CD4-positive, alpha-beta memory T cell (primary cell): ENCODE data around the gene EDC4. TPM values are rescaled to one million over a fixed set of nuclear protein-coding genes. Genes with fewer than 3 reads are reported as not detected.

Experiments
- CTCF ChIA-PET: fragments of 350-600 bp; sonication (Branson Sonifier 250); formaldehyde crosslinking; loops from one replicate; lab custom pipeline; 2021; ENCODE audit warnings: inconsistent platforms; ENCODE audit not compliant: partially characterized antibody; lab: Charles Lee
- POLR2A ChIA-PET: fragments of 350-600 bp; sonication (Branson Sonifier 250); formaldehyde crosslinking; loops from one replicate; lab custom pipeline; 2021; ENCODE audit not compliant: partially characterized antibody; lab: Charles Lee
- DNase-seq, 5 donors: peaks; one replicate each; pipeline versions ENCODE4 v3.0.0 to v3.0.0-alpha.2; 2020 to 2022; ENCODE audit warnings: mixed read lengths in 1 of 5
- H3K27ac ChIP-seq: one replicate; pipeline ENCODE4 v1.7.0; 2013; ENCODE audit warnings: low read depth, low read length
- H3K27me3 ChIP-seq: 2 replicates; pipeline ENCODE4 v1.7.0; 2013; ENCODE audit warnings: mild to moderate bottlenecking, low read length, moderate library complexity; ENCODE audit not compliant: insufficient read depth
- H3K36me3 ChIP-seq: 2 replicates; pipeline ENCODE4 v1.7.0; 2013; ENCODE audit warnings: mild to moderate bottlenecking, low read length, moderate library complexity; ENCODE audit not compliant: insufficient read depth
- H3K4me1 ChIP-seq: 2 replicates; pipeline ENCODE4 v1.7.0; 2013; ENCODE audit warnings: mild to moderate bottlenecking, low read length, moderate library complexity; ENCODE audit not compliant: insufficient read depth
- H3K4me3 ChIP-seq, 2 donors: one replicate each; pipeline ENCODE4 v1.7.0; 2013; ENCODE audit warnings: low read length in 2 of 2, mild to moderate bottlenecking in 1 of 2
- H3K9me3 ChIP-seq, 2 donors: one replicate each; pipeline ENCODE4 v1.7.0; 2013; ENCODE audit warnings: low read length in 2 of 2, control low read depth in 1 of 2; ENCODE audit not compliant: control insufficient read depth in 1 of 2
- H3K27ac Mint-ChIP-seq, 7 donors: one replicate each; pipeline ENCODE4 v1.8.0; 2020 to 2021; ENCODE audit warnings: mixed read lengths in 7 of 7, mild to moderate bottlenecking in 6 of 7, inconsistent platforms in 3 of 7, moderate library complexity in 3 of 7
- H3K27me3 Mint-ChIP-seq, 2 donors: one replicate each; pipeline ENCODE4 v1.8.0; 2020 to 2021; ENCODE audit warnings: mixed read lengths in 2 of 2
- H3K36me3 Mint-ChIP-seq, 2 donors: one replicate each; pipeline ENCODE4 v1.8.0; 2020 to 2021; ENCODE audit warnings: mixed read lengths in 2 of 2, inconsistent platforms in 1 of 2, mild to moderate bottlenecking in 1 of 2
- H3K4me1 Mint-ChIP-seq, 4 donors: one replicate each; pipeline ENCODE4 v1.8.0; 2020 to 2021; ENCODE audit warnings: mixed read lengths in 4 of 4, mild to moderate bottlenecking in 1 of 4
- H3K4me3 Mint-ChIP-seq, 8 donors: one replicate each; pipeline ENCODE4 v1.8.0; 2020 to 2021; ENCODE audit warnings: mixed read lengths in 8 of 8, mild to moderate bottlenecking in 7 of 8, moderate library complexity in 6 of 8, inconsistent platforms in 3 of 8
- H3K9me3 Mint-ChIP-seq, 8 donors: one replicate each; pipeline ENCODE4 v1.8.0; 2020 to 2021; ENCODE audit warnings: mixed read lengths in 8 of 8, mild to moderate bottlenecking in 5 of 8, inconsistent platforms in 3 of 8, moderate library complexity in 1 of 8
- intact Hi-C: fragments of 100-400 bp; cut with micrococcal nuclease; formaldehyde crosslinking; loops from one replicate; pipeline ENCODE4 v1.15.1; 2023
- polyA plus RNA-seq, 2 donors: library from polyadenylated mRNA; unstranded; fragments of 300-500 nt; fragmentation: Illumina TruSeq; gene quantifications; one replicate each; pipeline ENCODE4 v1.2.3, GENCODE V29; 2021
- total RNA-seq, 2 experiments: library from RNA; stranded (reverse); gene quantifications; one replicate each; pipeline ENCODE4 v1.2.3, GENCODE V29; 2021

EDC4 gene
- total and polyA plus RNA-seq, 4 experiments from 2014 or later, result 18.5 to 144 (median 89.4) TPM

DNA sequence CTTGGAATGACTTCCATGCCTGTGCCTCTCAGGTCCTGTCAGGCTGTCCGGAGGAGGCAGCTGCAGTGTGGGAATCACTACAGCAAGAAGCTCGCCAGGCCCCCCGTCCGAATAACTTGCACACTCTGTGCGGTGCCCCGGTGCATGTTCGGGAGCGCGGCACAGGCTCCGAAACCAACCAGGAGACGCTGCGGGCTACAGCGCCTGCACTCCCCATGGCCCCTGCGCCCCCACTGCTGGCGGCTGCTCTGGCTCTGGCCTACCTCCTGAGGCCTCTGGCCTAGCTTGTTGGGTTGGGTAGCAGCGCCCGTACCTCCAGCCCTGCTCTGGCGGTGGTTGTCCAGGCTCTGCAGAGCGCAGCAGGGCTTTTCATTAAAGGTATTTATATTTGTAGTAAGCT is 13.1 kb downstream of the EDC4 start:
- H3K9me3 ChIP-seq, result no peaks in the 10 kb centered on the region
- H3K9me3 Mint-ChIP-seq, result peaks cover 0 to 2% (median 0%) of the 10 kb centered on the region in 8 donors
- H3K36me3 ChIP-seq, result peaks cover 37% of the 10 kb centered on the region
- peaks cover 22 to 39% of the 10 kb centered on the region in 2 donors for H3K36me3 Mint-ChIP-seq
- H3K4me1 Mint-ChIP-seq, result peaks cover 0 to 1% (median 0%) of the 10 kb centered on the region in 4 donors
- no peak overlapping the region for H3K4me3 ChIP-seq
- H3K4me3 Mint-ChIP-seq, result no peak overlapping the region
- CTCF ChIA-PET, result interaction anchor here (0.7 to 5.4 kb wide), 6 partner anchors 11 to 365 kb away, joined by 3 to 61 read pairs (median 6); partner anchors contain the start of gene EDC4
- intact Hi-C loops, result no loop called here
- no peak overlapping the region for H3K27ac Mint-ChIP-seq
- H3K27ac ChIP-seq, result no peak overlapping the region
- H3K27me3 ChIP-seq, result no peaks in the 10 kb centered on the region
- DNase-seq, result no peak
- no peaks in the 10 kb centered on the region for H3K4me1 ChIP-seq
- H3K27me3 Mint-ChIP-seq, result no peaks in the 10 kb centered on the region
- POLR2A ChIA-PET, result interaction anchor here (0.7 to 1.0 kb wide), 2 partner anchors 13 to 43 kb away, joined by 3 read pairs; partner anchors contain the start of gene EDC4

DNA sequence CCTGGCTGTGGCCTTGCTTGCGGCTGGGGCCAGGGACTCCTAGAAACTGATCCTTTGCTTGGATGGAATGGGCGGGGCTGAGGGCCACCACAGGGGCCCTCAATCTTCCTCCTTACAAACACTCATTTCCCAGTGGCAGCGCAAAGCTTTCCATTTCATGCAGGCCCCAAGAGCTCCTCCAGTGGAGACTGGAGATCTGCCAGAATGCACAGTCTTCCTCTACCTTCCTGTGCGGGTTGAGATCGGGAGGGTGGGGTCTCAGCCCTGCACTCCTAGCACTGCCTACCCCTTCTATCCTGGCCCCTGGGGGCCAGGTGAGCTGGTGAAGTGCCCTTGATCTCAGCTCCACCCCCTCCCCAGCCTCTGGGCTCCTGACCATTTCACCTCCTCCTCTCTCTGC is 13.5 kb downstream of the EDC4 start:
- H3K9me3 Mint-ChIP-seq, result no peaks in the 10 kb centered on the region
- no peak overlapping the region for H3K4me3 ChIP-seq
- no peak overlapping the region for H3K4me3 Mint-ChIP-seq
- peak overlapping the region in 2 of 7 donors; percentile 30 to 73 for H3K27ac Mint-ChIP-seq
- no peaks in the 10 kb centered on the region for H3K4me1 ChIP-seq
- no peak overlapping the region for H3K27ac ChIP-seq
- POLR2A ChIA-PET, result interaction anchor here (0.7 to 2.0 kb wide), 3 partner anchors 13 to 43 kb away, joined by 3 to 4 read pairs (median 3); partner anchors contain the start of gene EDC4
- H3K27me3 Mint-ChIP-seq, result no peaks in the 10 kb centered on the region
- peaks cover 33% of the 10 kb centered on the region for H3K36me3 ChIP-seq
- peaks cover 0 to 1% (median 0%) of the 10 kb centered on the region in 4 donors for H3K4me1 Mint-ChIP-seq
- intact Hi-C loops, result no loop called here
- DNase-seq, result no peak
- peaks cover 22 to 35% of the 10 kb centered on the region in 2 donors for H3K36me3 Mint-ChIP-seq
- CTCF ChIA-PET, result interaction anchor here (0.7 to 5.4 kb wide), 6 partner anchors 8 to 365 kb away, joined by 3 to 61 read pairs (median 6); partner anchors contain the start of gene EDC4
- no peaks in the 10 kb centered on the region for H3K9me3 ChIP-seq
- H3K27me3 ChIP-seq, result no peaks in the 10 kb centered on the region

DNA sequence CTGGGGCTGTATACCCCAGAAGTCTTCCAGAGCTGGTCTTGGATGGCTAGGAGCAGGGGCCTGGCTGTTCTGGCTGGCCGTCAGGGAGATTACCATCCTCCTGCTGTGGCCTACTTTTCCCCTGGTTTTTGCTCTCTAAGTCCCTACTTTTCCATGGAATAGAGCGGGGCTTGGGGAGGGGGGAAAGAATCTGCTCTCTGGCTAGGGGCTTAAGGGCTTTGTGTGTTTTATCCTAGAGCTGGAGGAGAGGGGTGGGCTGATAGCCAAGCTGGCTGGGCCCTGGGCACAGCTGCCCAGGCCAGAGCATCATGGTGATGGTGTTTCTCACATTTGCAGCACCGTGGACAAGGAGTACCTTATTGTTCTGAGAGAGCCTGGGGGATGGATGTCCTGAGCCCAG is 15.5 kb downstream of the EDC4 start:
- ChIA-PET POLR2A (interaction anchor here (2.0 to 2.4 kb wide), 2 partner anchors 42 to 48 kb away, joined by 4 to 8 read pairs; partner anchors contain the start of gene PSMB10), CTCF (interaction anchor here (0.5 to 2.4 kb wide), 3 partner anchors 9 to 1799 kb away, joined by 3 to 8 read pairs (median 3); no protein-coding TSS in a partner anchor)
- intact Hi-C loops, result no loop called here

DNA sequence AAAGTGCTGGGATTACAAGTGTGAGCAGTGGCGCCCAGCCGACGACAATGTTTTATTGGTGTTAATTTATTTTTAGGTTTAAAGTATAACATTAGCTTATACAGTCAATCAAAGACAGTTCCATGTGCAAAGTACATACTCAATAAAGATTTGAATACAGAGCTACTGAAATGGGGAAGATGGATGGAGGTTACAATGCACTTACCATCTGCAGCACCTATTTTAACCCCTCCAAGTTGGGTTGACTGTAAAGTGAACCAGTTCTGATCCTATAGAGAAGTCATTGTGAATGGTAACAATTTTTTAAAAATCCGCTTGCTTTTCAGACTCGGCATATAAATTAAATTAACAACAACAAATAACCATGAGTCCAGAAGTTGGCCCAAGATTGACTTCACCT is 19.5 kb downstream of the EDC4 start:
- intact Hi-C loops, result no loop called here
- Histone ChIP-seq H3K27ac (peak overlapping the region; percentile 95), H3K9me3 (no peaks in the 10 kb centered on the region), H3K27me3 (no peaks in the 10 kb centered on the region), H3K4me1 (peaks cover 20% of the 10 kb centered on the region), H3K4me3 (peak overlapping the region; percentile 76 to 90), H3K36me3 (no peaks in the 10 kb centered on the region)
- Mint-ChIP-seq H3K27ac (peak overlapping the region; percentile 86 to 98 (median 94)), H3K9me3 (no peaks in the 10 kb centered on the region), H3K36me3 (peaks cover 0 to 7% of the 10 kb centered on the region in 2 donors), H3K4me3 (peak overlapping the region; percentile 84 to 97 (median 92)), H3K27me3 (no peaks in the 10 kb centered on the region), H3K4me1 (peaks cover 12 to 46% (median 37%) of the 10 kb centered on the region in 4 donors)
- no peak for DNase-seq
- ChIA-PET CTCF (interaction anchor here (0.7 to 3.8 kb wide), 4 partner anchors 9 to 148 kb away, joined by 3 to 24 read pairs (median 4); no protein-coding TSS in a partner anchor), POLR2A (interaction anchor here (0.8 to 3.4 kb wide), 13 partner anchors 9 to 232 kb away, joined by 3 to 28 read pairs (median 4); partner anchors contain the start of genes ACD, CTRL, EDC4 and NFATC3)

More for the DNA sequence above, 15.5 kb downstream of the EDC4 start:
- Histone ChIP-seq H3K27ac (no peak overlapping the region), H3K36me3 (peaks cover 13% of the 10 kb centered on the region), H3K4me1 (peaks cover 7% of the 10 kb centered on the region), H3K27me3 (no peaks in the 10 kb centered on the region), H3K9me3 (no peaks in the 10 kb centered on the region), H3K4me3 (no peak overlapping the region)
- H3K27ac Mint-ChIP-seq, result peak overlapping the region in 1 of 7 donors; percentile 8
- H3K36me3 Mint-ChIP-seq, result peaks cover 14 to 18% of the 10 kb centered on the region in 2 donors
- H3K4me1 Mint-ChIP-seq, result peaks cover 3 to 9% (median 7%) of the 10 kb centered on the region in 4 donors
- no peaks in the 10 kb centered on the region for H3K27me3 Mint-ChIP-seq
- no peaks in the 10 kb centered on the region for H3K9me3 Mint-ChIP-seq
- DNase-seq, result no peak
- no peak overlapping the region for H3K4me3 Mint-ChIP-seq

DNA sequence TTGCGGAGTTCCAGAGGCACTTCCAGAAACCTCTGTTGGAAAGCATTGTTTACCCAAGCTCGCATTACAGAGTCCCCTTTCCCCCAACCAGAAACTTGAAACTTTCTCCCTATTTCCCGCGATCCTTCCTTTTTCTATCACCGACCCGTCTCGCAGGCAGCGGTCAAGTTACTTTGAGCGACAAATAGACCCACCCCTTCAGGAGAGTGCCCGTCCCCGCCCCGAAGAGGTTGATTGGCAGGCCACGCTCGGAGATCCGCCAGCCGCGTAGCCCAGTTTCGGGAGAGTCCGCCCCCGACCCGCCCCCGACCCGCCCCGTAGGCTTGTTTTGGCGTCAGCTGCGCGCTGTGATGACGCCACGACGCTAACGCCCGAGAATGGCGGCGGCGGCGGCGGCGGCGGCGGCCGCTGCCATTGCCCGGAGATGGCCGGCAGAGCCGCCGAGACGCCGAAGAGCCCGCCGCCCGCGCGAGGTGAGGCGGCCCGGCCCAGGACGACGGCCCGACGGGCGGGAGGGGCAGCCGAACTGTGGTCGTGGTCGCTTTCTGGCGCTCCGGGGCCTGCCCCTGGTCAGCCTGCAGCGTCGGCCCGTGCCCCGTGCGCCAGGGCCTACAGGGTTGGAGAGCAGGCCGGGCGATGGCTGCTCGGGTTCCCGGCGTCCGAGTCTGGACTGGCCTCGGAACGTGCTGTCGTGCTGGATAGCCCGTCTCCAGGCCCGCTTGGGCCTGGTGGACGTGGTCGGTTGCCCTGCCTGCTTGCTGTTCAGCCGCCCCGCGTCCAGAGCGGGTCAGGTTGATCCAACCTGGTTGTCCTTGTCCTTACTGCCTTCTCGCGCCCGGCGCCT is 20.3 kb downstream of the EDC4 start, which contains the start of gene PSKH1:
TSS of gene PSKH1 (plus strand) at position 356 of the 844 bp plus-strand sequence. CDS start 15,496 bp downstream, outside the sequence.
- H3K27me3 Mint-ChIP-seq, result no peaks in the 10 kb centered on the region
- peaks cover 0 to 7% of the 10 kb centered on the region in 2 donors for H3K36me3 Mint-ChIP-seq
- H3K4me1 Mint-ChIP-seq, result peaks cover 12 to 48% (median 39%) of the 10 kb centered on the region in 4 donors
- intact Hi-C loops, result loop anchor here (1.0 kb wide), 5 partner anchors 42 to 130 kb away; partner anchors contain the start of genes DDX28, DUS2, NUTF2 and RANBP10
- CTCF ChIA-PET, result interaction anchor here (1.0 to 3.8 kb wide), 3 partner anchors 10 to 148 kb away, joined by 3 to 24 read pairs (median 6); no protein-coding TSS in a partner anchor
- POLR2A ChIA-PET, result interaction anchor here (0.8 to 3.4 kb wide), 13 partner anchors 10 to 233 kb away, joined by 3 to 28 read pairs (median 4); partner anchors contain the start of genes ACD, CTRL, EDC4 and NFATC3
- Histone ChIP-seq H3K27me3 (no peaks in the 10 kb centered on the region), H3K4me1 (peaks cover 20% of the 10 kb centered on the region), H3K27ac (peak within 1 kb of the TSS; percentile 95), H3K4me3 (peak within 1 kb of the TSS; percentile 76 to 90), H3K36me3 (no peaks in the 10 kb centered on the region), H3K9me3 (no peaks in the 10 kb centered on the region)
- DNase-seq, result peak; percentile 86 to 95 (median 87)
- H3K27ac Mint-ChIP-seq, result peak within 1 kb of the TSS; percentile 96 to 98 (median 97)
- H3K4me3 Mint-ChIP-seq, result peak within 1 kb of the TSS; percentile 89 to 98 (median 96)
- H3K9me3 Mint-ChIP-seq, result no peaks in the 10 kb centered on the region

DNA sequence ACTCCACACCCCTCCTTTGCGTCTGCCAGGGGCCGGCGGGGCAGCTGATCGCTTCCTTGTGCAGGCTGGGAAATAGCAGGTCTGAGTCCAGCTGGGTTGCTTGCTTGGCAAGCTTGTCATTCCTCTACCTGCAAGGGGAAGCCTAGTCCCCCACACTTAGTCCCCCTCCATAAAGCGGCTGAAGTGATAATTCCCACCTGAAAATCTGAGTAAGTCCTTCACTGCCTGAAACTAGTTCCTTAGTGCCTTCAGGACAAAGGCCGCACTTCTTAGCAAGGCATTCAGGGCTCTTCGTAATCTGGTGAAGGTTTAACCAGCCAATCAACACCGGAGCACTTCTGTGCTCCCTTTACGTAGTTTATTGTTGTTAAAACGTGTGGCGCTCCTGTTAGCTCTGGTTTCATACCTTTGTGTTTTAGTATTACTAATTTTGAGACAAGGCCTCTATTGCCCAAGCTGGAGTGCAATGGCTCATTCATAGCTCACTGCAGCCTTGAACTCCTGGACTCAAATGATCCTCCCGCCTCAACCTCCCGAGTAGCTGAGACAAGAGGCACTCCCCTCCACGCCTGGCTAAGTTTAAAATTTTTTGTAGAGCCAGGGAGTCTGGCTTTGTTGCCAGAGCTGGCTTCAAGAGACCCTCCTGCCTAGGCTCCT is 21.0 kb downstream of the EDC4 start:
- Histone ChIP-seq H3K9me3 (no peaks in the 10 kb centered on the region), H3K4me1 (peaks cover 20% of the 10 kb centered on the region), H3K27ac (peak overlapping the region; percentile 95), H3K27me3 (no peaks in the 10 kb centered on the region), H3K36me3 (no peaks in the 10 kb centered on the region), H3K4me3 (peak overlapping the region; percentile 64 to 90)
- no peaks in the 10 kb centered on the region for H3K9me3 Mint-ChIP-seq
- H3K27me3 Mint-ChIP-seq, result no peaks in the 10 kb centered on the region
- ChIA-PET CTCF (interaction anchor here (3.8 kb wide), 1 partner anchor 11 kb away, joined by 24 read pairs; no protein-coding TSS in a partner anchor), POLR2A (interaction anchor here (1.5 to 3.4 kb wide), 3 partner anchors 35 to 60 kb away, joined by 5 to 28 read pairs (median 6); partner anchors contain the start of gene PSMB10)
- peak overlapping the region; percentile 96 to 98 (median 97) for H3K27ac Mint-ChIP-seq
- intact Hi-C loops, result loop anchor here (1.0 kb wide), 5 partner anchors 41 to 129 kb away; partner anchors contain the start of genes DDX28, DUS2, NUTF2 and RANBP10
- H3K36me3 Mint-ChIP-seq, result peaks cover 0 to 10% of the 10 kb centered on the region in 2 donors
- DNase-seq, result peak in 1 of 5 donors; percentile 11
- H3K4me3 Mint-ChIP-seq, result peak overlapping the region; percentile 89 to 98 (median 96)
- peaks cover 12 to 49% (median 40%) of the 10 kb centered on the region in 4 donors for H3K4me1 Mint-ChIP-seq
